ENCODE results near the gene DCPS.

DCPS gene

DNA sequence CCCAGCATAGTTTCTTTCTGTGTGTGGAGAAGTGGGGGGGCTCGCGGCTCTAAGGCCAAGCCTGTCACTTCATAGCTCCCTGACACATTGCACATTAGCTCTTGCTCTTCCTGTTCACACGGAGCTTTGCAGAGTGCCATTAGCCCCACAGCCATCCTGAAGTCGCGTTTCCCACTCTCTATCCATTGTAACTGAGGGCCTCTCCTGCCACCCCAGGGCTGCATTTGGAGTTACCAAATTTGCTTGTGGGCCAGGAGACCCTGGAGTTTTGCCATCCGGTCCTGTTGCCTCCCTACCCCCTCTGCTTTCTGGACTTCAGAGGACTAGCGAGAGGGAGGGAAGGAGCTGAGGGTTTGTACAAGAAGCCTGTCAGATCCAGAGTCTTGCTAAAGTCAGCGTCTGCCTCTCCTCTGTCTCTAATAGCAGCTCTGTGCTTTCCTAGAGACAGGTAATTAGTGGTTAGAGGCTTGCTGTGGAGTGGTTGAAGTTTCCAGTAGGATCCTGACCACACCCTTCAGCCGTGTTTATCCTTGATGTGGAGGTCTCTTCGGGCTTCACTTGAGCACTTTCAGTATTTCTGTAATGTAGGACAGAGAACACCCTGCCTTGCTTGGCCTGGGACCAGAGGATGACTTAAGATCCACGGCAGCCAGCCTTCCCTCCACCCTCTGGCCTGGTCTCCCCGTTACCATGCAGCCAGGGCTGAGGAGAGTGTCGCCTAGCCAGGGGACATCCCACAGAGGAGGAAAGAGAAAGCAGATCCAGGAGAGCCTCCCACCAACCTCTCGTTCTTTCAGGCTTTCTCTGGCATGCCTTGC is 14.1 kb downstream of the DCPS start:
- peak; percentile 68 for DNase-seq (ENCODE audit: extremely low read depth, low read depth)
- no peak for TF ChIP-seq CTCF (IDR thresholded peaks at IDR 0.05; ENCODE audit: low read depth, low read length)

- DNase-seq (ENCODE audit: extremely low read depth, low read depth): peak; percentile 88
- TF ChIP-seq CTCF (IDR thresholded peaks at IDR 0.05; ENCODE audit: low read depth, low read length): no peak
Measured at GRCh38 chr11:126318574-126319373, 14.9 kb downstream of the DCPS start.

DNA sequence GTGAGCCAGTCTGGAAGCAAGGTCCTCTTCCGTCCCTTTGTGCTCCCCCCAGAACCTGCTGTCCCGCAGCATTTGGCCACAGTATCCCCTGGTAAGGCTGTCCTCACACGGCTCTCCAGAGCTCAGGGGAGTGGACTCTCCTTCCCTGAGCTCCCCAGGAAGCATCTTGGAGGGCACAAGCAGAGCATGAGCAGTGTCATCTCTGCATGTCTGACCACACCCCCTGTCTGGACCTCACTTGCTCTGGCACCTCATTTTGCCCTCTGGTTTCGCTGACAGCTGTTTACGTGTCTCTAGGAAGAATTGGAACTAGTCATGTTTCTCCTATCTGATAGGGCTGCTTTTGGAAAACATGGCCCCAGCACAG is 15.5 kb downstream of the DCPS start:
- TF ChIP-seq CTCF (IDR thresholded peaks at IDR 0.05; ENCODE audit: low read depth, low read length): no peak

GRCh38 chr11:126322996-126323395 is 19.1 kb downstream of the DCPS start:
- no peak for DNase-seq (ENCODE audit: extremely low read depth, low read depth)
- no peak for TF ChIP-seq CTCF (IDR thresholded peaks at IDR 0.05; ENCODE audit: low read depth, low read length)

More for the DNA sequence above, 15.5 kb downstream of the DCPS start:
- no peak for DNase-seq (ENCODE audit: extremely low read depth, low read depth)

- no peak for TF ChIP-seq CTCF (IDR thresholded peaks at IDR 0.05; ENCODE audit: low read depth, low read length)
- DNase-seq (ENCODE audit: extremely low read depth, low read depth): no peak
Measured at GRCh38 chr11:126327281-126328000, 23.6 kb downstream of the DCPS start.

GRCh38 chr11:126328001-126328390 is 24.1 kb downstream of the DCPS start:
- no peak for DNase-seq (ENCODE audit: extremely low read depth, low read depth)
- no peak for TF ChIP-seq CTCF (IDR thresholded peaks at IDR 0.05; ENCODE audit: low read depth, low read length)

Measured in AG09319 (cell line).